ENCODE results near the gene TMEM270.

TMEM270 gene

GRCh38 chr7:73912223-73912622, 51.3 kb downstream of the TMEM270 start:
- H3K79me2 ChIP-seq (ENCODE audit: insufficient read depth, low read length) = no peaks in the 10 kb centered on the region
- TF ChIP-seq EZH2 (IDR thresholded peaks at IDR 0.05; ENCODE audit: borderline replicate concordance, low read length) = no peak
- TF ChIP-seq CTCF (IDR thresholded peaks at IDR 0.05; ENCODE audit: low read length) = no peak
- no peaks in the 10 kb centered on the region for H3K9me2 ChIP-seq (ENCODE audit: low read depth, low read length)

More at GRCh38 chr7:73912223-73912622, 51.3 kb downstream of the TMEM270 start:
- no peaks in the 10 kb centered on the region for H3K4me1 ChIP-seq (ENCODE audit: insufficient read depth, low read length, severe bottlenecking)
- no peak overlapping the region for H2AFZ ChIP-seq (ENCODE audit: low read length)
- H3K9me3 ChIP-seq (ENCODE audit: low read length) = no peaks in the 10 kb centered on the region
- no peaks in the 10 kb centered on the region for H3F3A ChIP-seq (ENCODE audit: insufficient read depth, low read length)
- no peak overlapping the region for H3K4me3 ChIP-seq (ENCODE audit: low read depth, low read length, poor library complexity, severe bottlenecking)
- no peaks in the 10 kb centered on the region for H4K20me1 ChIP-seq (ENCODE audit: insufficient read depth, low read length)
- H3K27me3 ChIP-seq (ENCODE audit: insufficient read depth, low read length) = peaks cover 9% of the 10 kb centered on the region; the same call in 1 of the 2 replicates
- no peak overlapping the region for H3K27ac ChIP-seq (ENCODE audit: low read depth, low read length, poor library complexity, severe bottlenecking)
- H3K9ac ChIP-seq (ENCODE audit: low read length) = no peak overlapping the region
- H3K4me2 ChIP-seq (ENCODE audit: low read length) = no peak overlapping the region
- H3K36me3 ChIP-seq (ENCODE audit: insufficient read depth, low read length) = no peaks in the 10 kb centered on the region
